B cell (primary cell): Measurements from ENCODE around the gene JPH3. TPM values are rescaled to one million over a fixed set of nuclear protein-coding genes. Genes with fewer than 3 reads are reported as not detected.

Source experiments
- ATAC-seq: fragments of 200-7000 bp; cut with Tn5 transposase; one replicate; pipeline ENCODE4 v1.10.0; 2021; ENCODE audit warnings: low read depth, mild to moderate bottlenecking, moderate number of reproducible peaks, moderate library complexity
- CTCF ChIA-PET: fragments of 350-600 bp; sonication (Branson Sonifier 250); formaldehyde crosslinking; loops from one replicate; lab custom pipeline; 2021; ENCODE audit warnings: antibody characterized with exemption, inconsistent platforms; lab: Charles Lee
- POLR2A ChIA-PET: fragments of 350-600 bp; sonication (Branson Sonifier 250); formaldehyde crosslinking; loops from one replicate; lab custom pipeline; 2021; ENCODE audit warnings: antibody characterized with exemption; lab: Charles Lee
- DNase-seq: peaks from one replicate; pipeline ENCODE4 v3.0.0; 2013
- H2AFZ ChIP-seq: 2 replicates; pipeline ENCODE4 v1.6.1; 2012; ENCODE audit warnings: mild to moderate bottlenecking, low read depth, low read length; ENCODE audit not compliant: insufficient read depth, poor library complexity, severe bottlenecking
- H3K27ac ChIP-seq, 2 donors: 1 replicate in 1 of 2; 2 replicates in 1 of 2; pipeline ENCODE4 v1.5.1; 2012 to 2013; ENCODE audit warnings: low read length in 2 of 2, mild to moderate bottlenecking in 2 of 2, moderate library complexity in 1 of 2
- H3K27me3 ChIP-seq, 4 experiments: fragments of 200-600 bp in 1 of 4; sonication (generic) in 1 of 4; replicated peaks in 1 of 4; 1 replicate in 2 of 4; 2 replicates in 2 of 4; pipeline versions ENCODE4 v1.6.1 to v1.7.0; 2013 to 2016; ENCODE audit warnings: low read length in 3 of 4, mild to moderate bottlenecking in 2 of 4, mixed read lengths in 1 of 4, moderate library complexity in 1 of 4; ENCODE audit not compliant: insufficient read depth in 4 of 4, control insufficient read depth in 3 of 4; ENCODE audit errors: control extremely low read depth in 1 of 4
- H3K36me3 ChIP-seq, 2 experiments: replicated peaks in 1 of 2; 1 replicate in 1 of 2; 2 replicates in 1 of 2; pipeline versions ENCODE4 v1.6.1 to v1.7.1; 2013; ENCODE audit warnings: low read length in 1 of 2; ENCODE audit not compliant: insufficient read depth in 2 of 2, control insufficient read depth in 1 of 2; ENCODE audit errors: control extremely low read depth in 1 of 2, extremely low read depth in 1 of 2
- H3K4me1 ChIP-seq, 2 donors: fragments of 200-600 bp in 1 of 2; sonication (generic) in 1 of 2; 1 replicate in 1 of 2; 2 replicates in 1 of 2; pipeline versions ENCODE4 v1.5.1 to v1.6.1; 2013 to 2017; ENCODE audit warnings: low read length in 2 of 2; ENCODE audit not compliant: control insufficient read depth in 2 of 2, insufficient read depth in 2 of 2
- H3K4me2 ChIP-seq: replicated peaks from 2 replicates; pipeline ENCODE3; 2012; ENCODE audit warnings: mild to moderate bottlenecking, low read depth, low read length; ENCODE audit not compliant: poor library complexity, severe bottlenecking
- H3K4me3 ChIP-seq, 5 experiments: fragments of 200-600 bp in 1 of 5; sonication (generic) in 1 of 5; 1 replicate in 3 of 5; 2 replicates in 2 of 5; pipeline versions ENCODE4 v1.5.1 to v1.7.0; 2011 to 2016; ENCODE audit warnings: low read length in 4 of 5, mild to moderate bottlenecking in 4 of 5, low read depth in 2 of 5, control low read depth in 1 of 5, moderate library complexity in 1 of 5; ENCODE audit not compliant: insufficient read depth in 1 of 5; ENCODE audit errors: control extremely low read depth in 1 of 5, extremely low read depth in 1 of 5
- H3K79me2 ChIP-seq: fragments of 200-600 bp; sonication (generic); one replicate; pipeline ENCODE4 v1.6.0; 2016; ENCODE audit warnings: low read length; ENCODE audit not compliant: control insufficient read depth, insufficient read depth
- H3K9ac ChIP-seq: fragments of 200-600 bp; sonication (generic); 2 replicates; pipeline ENCODE4 v1.6.1; 2017; ENCODE audit warnings: mild to moderate bottlenecking, low read length, moderate library complexity
- H3K9me3 ChIP-seq, 3 donors: one replicate each; pipeline versions ENCODE4 v1.6.1 to v1.7.1; 2013; ENCODE audit warnings: low read length in 2 of 3; ENCODE audit not compliant: control insufficient read depth in 2 of 3, insufficient read depth in 1 of 3; ENCODE audit errors: control extremely low read depth in 1 of 3
- H4K20me1 ChIP-seq: 2 replicates; pipeline ENCODE4 v1.6.0; 2012; ENCODE audit warnings: mild to moderate bottlenecking, low read length; ENCODE audit not compliant: insufficient read depth, control insufficient read depth, poor library complexity, severe bottlenecking
- H3K27ac Mint-ChIP-seq: one replicate; pipeline ENCODE4 v1.8.0; 2021; ENCODE audit warnings: mixed read lengths
- H3K27me3 Mint-ChIP-seq: one replicate; pipeline ENCODE4 v1.8.0; 2021; ENCODE audit warnings: mixed read lengths
- H3K4me1 Mint-ChIP-seq: one replicate; pipeline ENCODE4 v1.8.0; 2021; ENCODE audit warnings: mixed read lengths
- H3K4me3 Mint-ChIP-seq: one replicate; pipeline ENCODE4 v1.8.0; 2021; ENCODE audit warnings: mixed read lengths
- H3K9me3 Mint-ChIP-seq: one replicate; pipeline ENCODE4 v1.8.0; 2022; ENCODE audit warnings: mixed read lengths; ENCODE audit not compliant: insufficient read depth
- EZH2 ChIP-seq: IDR thresholded peaks from 2 replicates; pipeline ENCODE4 v1.6.1; 2012; ENCODE audit warnings: borderline replicate concordance, low read depth, mild to moderate bottlenecking, moderate library complexity, low read length; ENCODE audit not compliant: insufficient read depth, poor library complexity, severe bottlenecking
- whole genome bisulfite sequencing: methylation state at CpG from one replicate; pipeline ENCODE4 v1.1.5; 2013; ENCODE audit warnings: missing lambda C conversion rate; ENCODE audit not compliant: insufficient coverage; 5-methylcytosine and 5-hydroxymethylcytosine counted together
- intact Hi-C: fragments of 100-400 bp; cut with micrococcal nuclease; formaldehyde crosslinking; loops from one replicate; pipeline ENCODE4 v1.10.0; 2022
- polyA plus RNA-seq: library from polyadenylated mRNA; depleted of rRNA; stranded (reverse); fragments of >200 nt; gene quantifications from 2 replicates; pipeline ENCODE4 v1.2.3, GENCODE V29; 2012
- total RNA-seq, 2 donors: library from RNA; stranded (reverse); fragments of 120-200 nt in 1 of 2; gene quantifications; 1 replicate in 1 of 2; 2 replicates in 1 of 2; pipeline versions ENCODE4 v1.2.3 to v1.2.4, GENCODE V29; 2013 to 2022
- TF ChIP-seq, protein P1 (sequence below): fragments of 200-600 bp; IDR thresholded peaks from one replicate; pipeline ENCODE4 v1.8.0; 2022; ENCODE audit warnings: antibody characterized with exemption, mild to moderate bottlenecking

JPH3 gene
- total and polyA plus RNA-seq, 2 donors (not counting 1 experiment from before 2014, with no cell fraction given) = not detected

DNA sequence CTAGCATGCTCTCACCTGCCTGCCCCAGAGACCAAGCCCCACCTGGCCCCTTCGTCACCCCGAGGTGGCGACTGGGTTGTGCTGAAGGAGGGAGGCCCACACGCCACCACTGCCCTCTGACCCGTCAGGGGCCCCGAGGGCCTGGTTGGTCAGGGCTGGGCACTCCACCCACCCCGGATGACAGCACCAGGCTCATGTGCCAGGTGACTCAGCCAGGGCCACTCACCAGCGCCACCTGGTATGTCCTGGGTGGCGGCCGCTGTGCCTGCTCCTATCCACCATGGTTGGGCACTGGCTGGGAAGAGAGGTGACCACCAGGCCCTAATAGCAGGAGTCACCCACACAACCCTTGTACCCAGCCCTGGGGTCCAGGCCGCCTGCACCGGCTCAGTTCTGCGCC, 68.9 kb downstream of the JPH3 start:
- CTCF ChIA-PET = no interaction called here
- Histone ChIP-seq H3K27me3 (peaks cover 0 to 3% (median 0%) of the 10 kb centered on the region in 4 experiments), H3K4me1 (peaks cover 0 to 48% of the 10 kb centered on the region in 2 donors), H2AFZ (no peak overlapping the region), H3K4me3 (no peak overlapping the region), H3K9me3 (peaks cover 0 to 3% (median 0%) of the 10 kb centered on the region in 3 donors), H4K20me1 (no peaks in the 10 kb centered on the region), H3K27ac (no peak overlapping the region), H3K9ac (no peak overlapping the region), H3K79me2 (no peaks in the 10 kb centered on the region), H3K4me2 (no peak overlapping the region), H3K36me3 (no peaks in the 10 kb centered on the region)
- H3K27ac Mint-ChIP-seq = no peak overlapping the region
- WGBS = 93% methylated on average over 11 of the region's 13 CpGs
- peaks cover 6% of the 10 kb centered on the region for H3K27me3 Mint-ChIP-seq
- peaks cover 2% of the 10 kb centered on the region for H3K4me1 Mint-ChIP-seq
- no peak overlapping the region for H3K4me3 Mint-ChIP-seq
- TF ChIP-seq, protein P1, sequence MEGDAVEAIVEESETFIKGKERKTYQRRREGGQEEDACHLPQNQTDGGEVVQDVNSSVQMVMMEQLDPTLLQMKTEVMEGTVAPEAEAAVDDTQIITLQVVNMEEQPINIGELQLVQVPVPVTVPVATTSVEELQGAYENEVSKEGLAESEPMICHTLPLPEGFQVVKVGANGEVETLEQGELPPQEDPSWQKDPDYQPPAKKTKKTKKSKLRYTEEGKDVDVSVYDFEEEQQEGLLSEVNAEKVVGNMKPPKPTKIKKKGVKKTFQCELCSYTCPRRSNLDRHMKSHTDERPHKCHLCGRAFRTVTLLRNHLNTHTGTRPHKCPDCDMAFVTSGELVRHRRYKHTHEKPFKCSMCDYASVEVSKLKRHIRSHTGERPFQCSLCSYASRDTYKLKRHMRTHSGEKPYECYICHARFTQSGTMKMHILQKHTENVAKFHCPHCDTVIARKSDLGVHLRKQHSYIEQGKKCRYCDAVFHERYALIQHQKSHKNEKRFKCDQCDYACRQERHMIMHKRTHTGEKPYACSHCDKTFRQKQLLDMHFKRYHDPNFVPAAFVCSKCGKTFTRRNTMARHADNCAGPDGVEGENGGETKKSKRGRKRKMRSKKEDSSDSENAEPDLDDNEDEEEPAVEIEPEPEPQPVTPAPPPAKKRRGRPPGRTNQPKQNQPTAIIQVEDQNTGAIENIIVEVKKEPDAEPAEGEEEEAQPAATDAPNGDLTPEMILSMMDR = no peak
- no peak for TF ChIP-seq EZH2
- POLR2A ChIA-PET = no interaction called here
- no peak for ATAC-seq
- no peak for DNase-seq
- intact Hi-C loops = no loop called here
- H3K9me3 Mint-ChIP-seq = no peaks in the 10 kb centered on the region

DNA sequence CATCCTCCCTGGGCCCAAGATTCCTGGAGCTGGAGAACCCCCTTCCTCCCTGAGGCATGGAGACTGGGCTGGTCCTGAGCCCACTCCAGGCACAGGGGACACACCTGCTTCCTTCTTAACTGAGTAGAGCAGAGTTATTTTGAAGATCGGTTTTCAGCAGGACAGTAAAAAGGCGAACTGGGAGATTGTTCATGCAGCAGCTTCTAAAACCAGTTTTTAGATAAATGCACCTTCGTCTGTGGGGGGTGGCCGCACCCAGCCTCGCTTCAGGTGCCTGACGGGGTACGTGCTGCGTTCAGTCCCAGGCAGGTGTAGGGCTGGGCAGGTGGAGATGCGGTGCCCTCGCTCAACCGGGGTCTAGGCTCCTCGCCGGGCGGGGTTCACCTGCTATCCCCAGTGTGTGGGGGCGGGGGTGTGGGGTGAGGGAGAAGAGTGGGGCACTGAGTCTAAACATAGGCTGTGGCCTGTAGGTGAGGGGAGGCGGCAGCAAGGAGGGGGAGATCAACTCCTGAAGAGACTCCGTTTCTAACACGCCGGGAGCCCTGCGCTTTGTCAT, 69.5 kb downstream of the JPH3 start:
- no peak for TF ChIP-seq EZH2
- TF ChIP-seq, protein P1 = no peak
- no peak overlapping the region for H3K9ac ChIP-seq
- no peak overlapping the region for H3K4me2 ChIP-seq
- H3K79me2 ChIP-seq = no peaks in the 10 kb centered on the region
- Mint-ChIP-seq H3K27me3 (peaks cover 6% of the 10 kb centered on the region), H3K9me3 (no peaks in the 10 kb centered on the region), H3K4me3 (no peak overlapping the region), H3K27ac (no peak overlapping the region), H3K4me1 (peaks cover 2% of the 10 kb centered on the region)
- H3K36me3 ChIP-seq = no peaks in the 10 kb centered on the region
- ChIA-PET CTCF (no interaction called here), POLR2A (no interaction called here)
- H2AFZ ChIP-seq = no peak overlapping the region
- intact Hi-C loops = no loop called here
- H3K4me1 ChIP-seq = peaks cover 0 to 48% of the 10 kb centered on the region in 2 donors
- no peaks in the 10 kb centered on the region for H4K20me1 ChIP-seq
- no peak overlapping the region for H3K27ac ChIP-seq
- H3K9me3 ChIP-seq = peaks cover 0 to 3% (median 0%) of the 10 kb centered on the region in 3 donors
- DNase-seq (peak; percentile 70), ATAC-seq (no peak)
- WGBS = 92% methylated on average over 14 of the region's 20 CpGs
- no peak overlapping the region for H3K4me3 ChIP-seq
- H3K27me3 ChIP-seq = peaks cover 0 to under 1% (median 0%) of the 10 kb centered on the region in 4 experiments
